Pancreas (tissue), 10 donors: ENCODE measurements around the gene ADAP2. TPM values are rescaled to one million over a fixed set of nuclear protein-coding genes. Genes with fewer than 3 reads are reported as not detected.

Experiments used
- ATAC-seq, 4 donors: fragments of 200-7000 bp; cut with Tn5 transposase; one replicate each; pipeline versions ENCODE4 v1.8.0 to v1.9.1; 2020; ENCODE audit warnings: mild to moderate bottlenecking in 4 of 4, moderate library complexity in 4 of 4
- DNase-seq, 6 donors: peaks; one replicate each; pipeline ENCODE4 v3.0.0-alpha.2; 2020
- FAIRE-seq: peaks from 2 replicates; lab custom pipeline; 2012; peaks lifted over from hg19 to GRCh38; lab: Jason Lieb, UNC
- H3K27ac ChIP-seq, 4 donors: fragments of 200-600 bp; sonication (generic); 1 replicate in 3 of 4; 2 replicates in 1 of 4; pipeline versions ENCODE4 v1.5.0 to v1.8.0; 2020
- H3K27me3 ChIP-seq, 4 donors: fragments of 200-600 bp; one replicate each; pipeline ENCODE4 v1.8.0; 2021
- H3K36me3 ChIP-seq, 3 donors: fragments of 200-600 bp; sonication (generic) in 1 of 3; one replicate each; pipeline versions ENCODE4 v1.5.0 to v1.8.0; 2020 to 2021
- H3K4me1 ChIP-seq, 3 donors: fragments of 200-600 bp; one replicate each; pipeline ENCODE4 v1.8.0; 2021
- H3K4me3 ChIP-seq, 4 donors: fragments of 200-600 bp; sonication (generic) in 2 of 4; one replicate each; pipeline versions ENCODE4 v1.5.0 to v1.8.0; 2020 to 2021
- H3K9me3 ChIP-seq, 4 donors: fragments of 200-600 bp; one replicate each; pipeline ENCODE4 v1.8.0; 2021
- WGBS, 2 donors: extraction: QIAGEN DNeasy Blood & Tissue Kit; methylation state at CpG; one replicate each; pipeline ENCODE4 v1.1.7; 2013; 5-methylcytosine and 5-hydroxymethylcytosine counted together
- intact Hi-C, 3 donors: fragments of 100-400 bp; cut with DNase I; formaldehyde crosslinking; loops; one replicate each; pipeline versions ENCODE4 v1.11.1 to v1.14.2; 2022
- polyA plus RNA-seq, 2 donors: library from polyadenylated mRNA; stranded (reverse); fragments of 200-250 nt; gene quantifications; one replicate each; pipeline ENCODE4 v1.2.3, GENCODE V29; 2013
- total RNA-seq, 6 donors: library from RNA; stranded (reverse); fragmentation: NEBNext Ultra II Directional in 4 of 6; extraction: Animal tissue kit (Norgen Biotek cat#: 25700) in 4 of 6; gene quantifications; one replicate each; pipeline versions ENCODE4 v1.2.1 to v1.2.4, GENCODE V29; 2021 to 2023
- TF ChIP-seq, protein P1 (sequence below), 4 donors: fragments of 200-600 bp; sonication (generic) in 3 of 4; IDR thresholded peaks; one replicate each; pipeline versions ENCODE4 v1.5.0 to v1.8.0; 2021; ENCODE audit warnings: antibody characterized with exemption in 4 of 4
- donor health status: healthy with polysubstance abuse.
- donor health status: DM: no; HTN: no; CAD: no; lungs with moderate emphysema.
- donor health status: DM: no; HTN: no; CAD: no.
- donor health status: control.
- donor health status: control.
- donor health status: Bipolar disorder and iron deficiency.
- donor health status: DM: yes; HTN: yes; CAD: no.
- donor health status: DM: no; HTN: no; CAD: no.
- donor health status: DM: no; HTN: no; CAD: no.
- donor health status: DM: yes; HTN: yes; CAD: no.

ADAP2 gene
- total and polyA plus RNA-seq, 8 donors = 2.1 to 13.3 (median 3.3) TPM

DNA sequence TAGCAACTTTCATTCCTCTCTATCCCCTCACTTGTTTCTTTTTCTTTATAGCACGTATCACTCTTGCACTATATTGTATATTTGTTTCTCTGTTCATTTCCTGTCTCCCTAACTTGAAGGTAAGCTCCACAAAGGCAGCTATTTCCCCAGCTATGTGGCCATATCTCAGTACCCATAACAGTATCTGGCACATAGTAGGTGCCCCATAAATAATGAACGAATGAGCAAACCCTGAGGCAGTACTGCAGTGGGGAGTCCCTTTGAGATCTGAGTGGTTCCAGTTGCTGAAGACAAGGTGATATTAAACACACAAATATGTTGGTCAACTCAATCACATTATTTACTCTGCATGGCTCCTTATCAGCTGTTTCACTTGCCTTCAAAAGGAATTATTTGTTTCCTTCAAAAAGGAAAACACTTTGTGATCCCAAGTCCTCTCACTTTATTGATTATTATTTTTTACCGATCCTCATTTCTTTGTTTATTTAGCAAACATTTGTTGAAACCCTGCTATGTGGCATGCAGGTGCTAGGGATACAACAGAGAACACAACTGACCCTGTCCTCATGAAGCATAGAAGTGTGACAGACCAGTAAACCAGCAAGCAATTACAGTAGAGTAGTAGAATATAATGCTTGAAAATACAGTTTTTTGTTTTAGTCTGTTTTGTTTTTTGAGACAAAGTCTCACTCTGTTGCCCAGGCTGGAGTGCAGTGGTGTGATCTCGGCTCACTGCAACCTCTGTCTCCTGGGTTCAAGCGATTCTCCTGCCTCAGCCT is 5.7 kb upstream of the ADAP2 start:
- no peaks in the 10 kb centered on the region for H3K9me3 ChIP-seq
- no peaks in the 10 kb centered on the region for H3K27me3 ChIP-seq
- TF ChIP-seq, protein P1, sequence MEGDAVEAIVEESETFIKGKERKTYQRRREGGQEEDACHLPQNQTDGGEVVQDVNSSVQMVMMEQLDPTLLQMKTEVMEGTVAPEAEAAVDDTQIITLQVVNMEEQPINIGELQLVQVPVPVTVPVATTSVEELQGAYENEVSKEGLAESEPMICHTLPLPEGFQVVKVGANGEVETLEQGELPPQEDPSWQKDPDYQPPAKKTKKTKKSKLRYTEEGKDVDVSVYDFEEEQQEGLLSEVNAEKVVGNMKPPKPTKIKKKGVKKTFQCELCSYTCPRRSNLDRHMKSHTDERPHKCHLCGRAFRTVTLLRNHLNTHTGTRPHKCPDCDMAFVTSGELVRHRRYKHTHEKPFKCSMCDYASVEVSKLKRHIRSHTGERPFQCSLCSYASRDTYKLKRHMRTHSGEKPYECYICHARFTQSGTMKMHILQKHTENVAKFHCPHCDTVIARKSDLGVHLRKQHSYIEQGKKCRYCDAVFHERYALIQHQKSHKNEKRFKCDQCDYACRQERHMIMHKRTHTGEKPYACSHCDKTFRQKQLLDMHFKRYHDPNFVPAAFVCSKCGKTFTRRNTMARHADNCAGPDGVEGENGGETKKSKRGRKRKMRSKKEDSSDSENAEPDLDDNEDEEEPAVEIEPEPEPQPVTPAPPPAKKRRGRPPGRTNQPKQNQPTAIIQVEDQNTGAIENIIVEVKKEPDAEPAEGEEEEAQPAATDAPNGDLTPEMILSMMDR (IDR thresholded peaks at IDR 0.05) = no peak
- FAIRE-seq (no peak), DNase-seq (no peak), ATAC-seq (peak in 2 of 4 donors; percentile 47 to 68)
- intact Hi-C loops = no loop called here
- no peaks in the 10 kb centered on the region for H3K36me3 ChIP-seq
- peaks cover 0 to 6% (median 0%) of the 10 kb centered on the region in 3 donors for H3K4me1 ChIP-seq
- H3K27ac ChIP-seq = no peak overlapping the region
- 54 to 63% methylated on average over 5 of the region's 5 CpGs for WGBS, 2 donors
- H3K4me3 ChIP-seq = no peak overlapping the region

DNA sequence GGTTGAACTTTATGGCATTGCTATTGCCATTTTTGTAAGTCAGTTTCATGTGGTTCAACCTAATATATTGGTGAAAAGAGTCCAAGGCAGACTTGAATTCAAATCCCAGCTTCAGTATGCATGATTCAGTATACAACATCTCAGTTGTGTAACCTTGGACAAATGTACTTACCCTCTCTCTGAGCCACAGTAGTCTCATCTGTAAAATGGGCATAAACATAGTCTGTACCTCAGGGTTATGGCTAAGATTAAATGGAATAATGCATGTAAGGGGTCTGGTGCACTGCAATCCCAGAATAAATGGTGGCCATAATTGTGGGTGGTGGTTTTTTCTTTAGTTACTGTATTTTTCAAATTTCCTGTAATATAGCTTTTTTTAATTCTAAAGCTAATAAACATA is 4.7 kb upstream of the ADAP2 start:
- Histone ChIP-seq H3K36me3 (no peaks in the 10 kb centered on the region), H3K9me3 (no peaks in the 10 kb centered on the region), H3K4me1 (peaks cover 0 to 6% (median 0%) of the 10 kb centered on the region in 3 donors), H3K27ac (no peak overlapping the region), H3K27me3 (no peaks in the 10 kb centered on the region), H3K4me3 (no peak overlapping the region)
- intact Hi-C loops = no loop called here
- DNase-seq (no peak), FAIRE-seq (no peak), ATAC-seq (no peak)
- TF ChIP-seq, protein P1 (IDR thresholded peaks at IDR 0.05) = no peak

DNA sequence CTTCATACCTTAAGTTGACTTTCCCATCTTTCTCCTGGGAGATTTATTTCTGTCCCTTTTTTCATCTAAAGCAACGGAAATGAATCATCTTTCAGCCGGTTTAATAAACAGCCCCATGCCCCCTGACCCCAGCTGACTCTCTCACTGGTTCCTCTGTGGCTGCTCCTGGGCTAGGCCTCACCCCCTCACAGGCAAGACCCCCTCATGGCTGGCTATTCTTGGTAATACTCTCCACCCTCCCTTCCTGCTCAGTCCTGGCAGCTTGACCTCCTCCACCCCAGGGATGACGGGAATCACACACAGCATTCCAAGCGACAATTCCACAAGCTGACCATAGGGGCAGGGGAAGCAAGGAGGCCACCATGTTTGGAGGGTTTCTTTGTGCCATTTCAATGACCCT is 1.5 kb upstream of the ADAP2 start:
- DNase-seq (no peak), ATAC-seq (no peak), FAIRE-seq (no peak)
- WGBS, 2 donors = 69 to 80% methylated on average over 4 of the region's 4 CpGs
- no peaks in the 10 kb centered on the region for H3K27me3 ChIP-seq
- no peak overlapping the region for H3K4me3 ChIP-seq
- H3K4me1 ChIP-seq = peaks cover 0 to 6% (median 0%) of the 10 kb centered on the region in 3 donors
- no peaks in the 10 kb centered on the region for H3K9me3 ChIP-seq
- no peak overlapping the region for H3K27ac ChIP-seq
- TF ChIP-seq, protein P1 (IDR thresholded peaks at IDR 0.05) = no peak
- no peaks in the 10 kb centered on the region for H3K36me3 ChIP-seq
- intact Hi-C loops = no loop called here

DNA sequence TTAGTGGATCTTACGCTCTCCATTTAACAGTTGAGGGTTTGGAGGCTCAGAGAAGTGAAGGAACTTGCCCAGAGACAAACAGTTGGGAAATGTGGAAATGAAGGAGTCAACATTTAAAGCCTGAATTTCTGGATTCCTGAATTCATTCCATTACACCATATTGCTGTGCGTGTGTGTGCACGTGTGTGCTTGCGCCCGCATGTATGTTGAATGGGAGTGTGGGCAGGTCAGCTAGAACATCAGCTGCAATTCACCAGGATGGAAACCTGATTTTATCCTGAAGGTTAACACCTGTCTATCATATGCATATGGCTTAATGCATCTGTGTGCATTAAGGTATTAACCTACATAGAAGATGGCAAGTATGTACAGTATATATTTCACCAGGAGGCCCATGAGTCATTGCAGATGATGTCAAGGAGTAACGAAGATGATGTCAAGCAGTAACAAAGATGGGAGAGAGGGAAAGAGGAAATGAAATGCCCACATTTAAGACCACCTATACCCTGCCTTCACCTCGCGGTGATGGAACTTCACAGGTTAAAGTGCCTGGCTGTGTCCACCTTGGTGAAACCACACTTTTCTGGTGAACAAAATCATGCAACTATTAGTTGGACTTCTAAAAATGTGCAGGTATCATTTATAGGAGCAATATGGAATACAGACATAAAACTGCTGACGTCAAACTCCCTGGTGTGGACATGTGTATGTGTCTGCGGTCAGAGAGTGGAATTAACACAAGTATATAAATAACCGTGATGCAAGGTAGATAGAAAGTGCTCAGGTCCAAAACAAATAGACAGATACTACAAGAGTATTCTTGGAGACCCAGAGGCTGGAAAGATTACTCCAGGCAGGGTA is 832 bp upstream of the ADAP2 start:
- peak in 3 of 4 donors; percentile 3 to 16 (median 5) for ATAC-seq

More for the DNA sequence above, 832 bp upstream of the ADAP2 start:
- no peak overlapping the region for H3K27ac ChIP-seq
- intact Hi-C loops = no loop called here
- peak overlapping the region in 3 of 4 donors; percentile 43 to 71 (median 57) for H3K4me3 ChIP-seq
- no peak for DNase-seq
- 73 to 75% methylated on average over 11 of the region's 11 CpGs for WGBS, 2 donors
- TF ChIP-seq, protein P1 (IDR thresholded peaks at IDR 0.05) = no peak
- H3K36me3 ChIP-seq = no peaks in the 10 kb centered on the region
- peaks cover 0 to 3% (median 0%) of the 10 kb centered on the region in 3 donors for H3K4me1 ChIP-seq
- no peaks in the 10 kb centered on the region for H3K27me3 ChIP-seq
- FAIRE-seq = no peak
- H3K9me3 ChIP-seq = no peaks in the 10 kb centered on the region
